Mesendoderm (in vitro differentiated cells): Measurements from ENCODE around the gene TST.

Experiments used
- DNase-seq: peaks from one replicate; pipeline ENCODE4 v3.0.0; 2013
- H2AK5ac ChIP-seq: 2 replicates; pipeline ENCODE4 v1.6.1; 2013; ENCODE audit warnings: low read length, inconsistent platforms
- H2BK120ac ChIP-seq: 2 replicates; pipeline ENCODE4 v1.6.1; 2013; ENCODE audit warnings: low read depth, mild to moderate bottlenecking, low read length, moderate library complexity, mixed read lengths
- H2BK15ac ChIP-seq: replicated peaks from 2 replicates; pipeline ENCODE4 v1.6.1; 2013; ENCODE audit warnings: low read depth, mild to moderate bottlenecking, moderate library complexity
- H2BK5ac ChIP-seq: 2 replicates; pipeline ENCODE4 v1.6.1; 2013; ENCODE audit warnings: low read length, inconsistent platforms
- H3K18ac ChIP-seq: 2 replicates; pipeline ENCODE4 v1.6.1; 2013; ENCODE audit warnings: mild to moderate bottlenecking, low read length, mixed read lengths
- H3K23ac ChIP-seq: one replicate; pipeline ENCODE4 v1.6.1; 2013; ENCODE audit warnings: low read length
- H3K27ac ChIP-seq: 2 replicates; pipeline ENCODE4 v1.5.1; 2013; ENCODE audit warnings: low read depth, mild to moderate bottlenecking, inconsistent platforms, low read length, moderate library complexity
- H3K27me3 ChIP-seq: 2 replicates; pipeline ENCODE4 v1.6.1; 2013; ENCODE audit warnings: low read length, control low read depth, mild to moderate bottlenecking, inconsistent platforms; ENCODE audit not compliant: insufficient read depth, poor library complexity
- H3K36me3 ChIP-seq: 2 replicates; pipeline ENCODE4 v1.6.1; 2013; ENCODE audit warnings: low read length, inconsistent platforms; ENCODE audit not compliant: control insufficient read depth, insufficient read depth
- H3K4ac ChIP-seq: one replicate; pipeline ENCODE4 v1.6.1; 2013; ENCODE audit warnings: low read depth, mild to moderate bottlenecking, low read length, moderate library complexity
- H3K4me1 ChIP-seq: 2 replicates; pipeline ENCODE4 v1.6.1; 2013; ENCODE audit warnings: low read depth, low read length, inconsistent platforms; ENCODE audit not compliant: control insufficient read depth
- H3K4me2 ChIP-seq: 2 replicates; pipeline ENCODE4 v1.6.1; 2013; ENCODE audit warnings: low read length
- H3K4me3 ChIP-seq: 2 replicates; pipeline ENCODE4 v1.5.1; 2013; ENCODE audit warnings: mild to moderate bottlenecking, low read length
- H3K56ac ChIP-seq: one replicate; pipeline ENCODE4 v1.6.1; 2013; ENCODE audit warnings: low read length
- H3K79me1 ChIP-seq: 2 replicates; pipeline ENCODE4 v1.6.1; 2013; ENCODE audit warnings: low read length, inconsistent platforms
- H3K79me2 ChIP-seq: 2 replicates; pipeline ENCODE4 v1.6.1; 2013; ENCODE audit warnings: mild to moderate bottlenecking, low read length; ENCODE audit not compliant: control insufficient read depth, insufficient read depth
- H3K9ac ChIP-seq: 2 replicates; pipeline ENCODE4 v1.6.1; 2013; ENCODE audit warnings: low read length, inconsistent platforms
- H4K5ac ChIP-seq: one replicate; pipeline ENCODE4 v1.6.1; 2013; ENCODE audit warnings: low read length
- H4K8ac ChIP-seq: one replicate; pipeline ENCODE4 v1.6.1; 2013; ENCODE audit warnings: low read depth, mild to moderate bottlenecking, control low read depth, low read length, moderate library complexity
- WGBS: extraction: QIAGEN DNeasy Blood & Tissue Kit; methylation state at CpG from one replicate; pipeline ENCODE4 v1.1.7; 2013; ENCODE audit warnings: low lambda C conversion rate, missing lambda C conversion rate; ENCODE audit not compliant: insufficient coverage; ENCODE audit errors: extremely low coverage; 5-methylcytosine and 5-hydroxymethylcytosine counted together

TST gene

DNA sequence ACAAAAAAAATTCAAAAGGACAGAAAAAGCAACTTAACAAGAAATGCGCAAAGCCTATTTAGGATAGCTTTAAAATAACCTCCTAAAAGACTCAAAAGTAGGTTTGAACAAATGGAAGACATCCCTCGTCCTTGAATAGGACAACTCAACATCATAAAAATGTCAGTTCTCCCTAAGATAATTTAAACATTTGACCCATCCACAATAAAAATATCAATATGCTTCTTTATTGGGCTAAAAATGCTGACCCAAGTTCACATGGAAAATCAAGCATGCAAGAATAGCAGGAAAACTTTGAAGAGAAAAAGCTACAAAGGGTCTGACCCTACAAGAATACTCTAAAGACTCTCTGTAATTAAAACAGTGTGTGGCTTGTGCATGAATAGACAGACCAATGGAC is 20.2 kb upstream of the TST start:
- DNase-seq = no peak
- no peak overlapping the region for H3K4me2 ChIP-seq
- no peak overlapping the region for H2BK15ac ChIP-seq
- H3K9ac ChIP-seq = no peak overlapping the region
- H4K8ac ChIP-seq = no peak overlapping the region
- H3K23ac ChIP-seq = no peak overlapping the region
- H3K4me1 ChIP-seq = no peaks in the 10 kb centered on the region
- no peaks in the 10 kb centered on the region for H3K79me1 ChIP-seq
- no peak overlapping the region for H2BK120ac ChIP-seq
- H3K4me3 ChIP-seq = no peak overlapping the region
- no peak overlapping the region for H3K18ac ChIP-seq
- H3K36me3 ChIP-seq = no peaks in the 10 kb centered on the region
- WGBS = no CpG with 5 or more reads among the region's 2 CpGs
- no peak overlapping the region for H3K56ac ChIP-seq
- H2AK5ac ChIP-seq = no peak overlapping the region
- H3K4ac ChIP-seq = no peak overlapping the region
- no peaks in the 10 kb centered on the region for H3K79me2 ChIP-seq
- H2BK5ac ChIP-seq = no peak overlapping the region
- H3K27ac ChIP-seq = no peak overlapping the region
- H4K5ac ChIP-seq = no peak overlapping the region
- no peaks in the 10 kb centered on the region for H3K27me3 ChIP-seq

DNA sequence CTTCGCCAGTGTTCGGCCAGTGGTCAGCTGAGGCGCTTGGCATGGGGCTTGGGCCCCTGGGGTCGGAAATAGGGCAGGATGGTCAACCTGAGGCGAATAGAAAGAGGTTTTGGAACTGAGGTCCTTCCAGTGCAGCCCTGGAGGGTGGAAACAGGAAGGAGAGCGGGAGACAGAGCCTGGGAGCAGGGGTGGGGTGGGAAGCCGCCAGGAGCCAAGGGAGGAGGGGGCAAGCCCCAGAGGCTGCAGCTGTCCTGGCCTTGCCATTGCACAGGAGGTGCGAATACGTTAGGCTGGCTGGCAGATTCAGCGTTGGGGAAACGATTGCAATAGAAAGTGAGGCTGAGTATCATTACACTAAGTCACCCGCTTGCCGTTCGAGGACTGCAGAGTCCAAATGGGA is 18.4 kb upstream of the TST start:
- no peaks in the 10 kb centered on the region for H3K36me3 ChIP-seq
- no peaks in the 10 kb centered on the region for H3K4me1 ChIP-seq
- no peak overlapping the region for H3K9ac ChIP-seq
- no peaks in the 10 kb centered on the region for H3K79me2 ChIP-seq
- no peak overlapping the region for H4K8ac ChIP-seq
- no peak overlapping the region for H3K27ac ChIP-seq
- no peaks in the 10 kb centered on the region for H3K27me3 ChIP-seq
- H2BK15ac ChIP-seq = no peak overlapping the region
- H3K4me2 ChIP-seq = no peak overlapping the region
- DNase-seq = no peak
- no peak overlapping the region for H2BK5ac ChIP-seq
- H3K56ac ChIP-seq = no peak overlapping the region
- H3K4ac ChIP-seq = no peak overlapping the region
- no peak overlapping the region for H3K18ac ChIP-seq
- H3K79me1 ChIP-seq = no peaks in the 10 kb centered on the region
- H2AK5ac ChIP-seq = no peak overlapping the region
- no peak overlapping the region for H2BK120ac ChIP-seq
- no CpG with 5 or more reads among the region's 14 CpGs for WGBS
- H4K5ac ChIP-seq = no peak overlapping the region
- H3K4me3 ChIP-seq = no peak overlapping the region
- H3K23ac ChIP-seq = no peak overlapping the region

DNA sequence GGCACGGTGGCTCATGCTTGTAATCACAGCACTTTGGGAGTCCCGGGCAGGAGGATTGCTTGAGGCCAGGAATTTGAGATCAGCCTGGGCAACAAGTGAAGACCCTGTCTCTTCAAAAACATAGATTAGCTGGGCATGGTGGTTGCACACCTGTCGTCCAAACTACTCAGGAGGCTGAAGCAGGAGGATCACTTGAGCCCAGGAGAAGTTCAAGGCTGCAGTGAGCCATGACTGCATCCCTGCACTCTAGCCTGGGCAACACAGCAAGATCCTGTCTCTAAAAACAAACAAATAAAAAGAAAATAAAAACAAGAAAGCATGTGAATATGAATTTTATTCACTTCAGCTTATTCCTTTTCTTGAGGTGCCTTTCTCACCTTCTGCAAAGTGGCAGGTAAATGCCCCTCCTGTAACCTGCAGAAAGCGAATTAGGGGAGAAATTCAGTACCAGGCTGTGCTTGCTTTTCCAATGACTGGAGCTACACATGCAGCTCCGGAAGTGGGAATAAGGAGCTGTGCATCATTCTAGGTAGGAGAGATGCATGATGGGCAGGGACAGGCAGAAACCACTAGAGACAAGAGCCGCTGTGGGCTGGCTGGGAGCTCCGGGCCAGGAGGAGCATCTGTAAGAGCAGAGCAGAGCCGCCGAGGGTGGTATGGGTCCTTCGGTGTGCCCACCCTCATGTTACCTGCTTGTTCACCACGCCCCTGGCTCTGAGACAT is 17.6 kb upstream of the TST start:
- Histone ChIP-seq H3K79me1 (no peaks in the 10 kb centered on the region), H2BK5ac (no peak overlapping the region), H4K8ac (no peak overlapping the region), H2BK120ac (no peak overlapping the region), H3K56ac (no peak overlapping the region), H3K36me3 (no peaks in the 10 kb centered on the region), H2BK15ac (no peak overlapping the region), H3K27me3 (no peaks in the 10 kb centered on the region), H3K23ac (no peak overlapping the region), H3K4ac (no peak overlapping the region), H3K27ac (no peak overlapping the region), H4K5ac (no peak overlapping the region), H3K79me2 (no peaks in the 10 kb centered on the region), H3K9ac (no peak overlapping the region), H3K4me2 (no peak overlapping the region), H2AK5ac (no peak overlapping the region), H3K18ac (no peak overlapping the region), H3K4me3 (no peak overlapping the region), H3K4me1 (no peaks in the 10 kb centered on the region)
- DNase-seq = no peak
- WGBS = no CpG with 5 or more reads among the region's 11 CpGs

- Histone ChIP-seq H3K79me1 (no peaks in the 10 kb centered on the region), H3K4ac (no peak overlapping the region), H3K23ac (no peak overlapping the region), H4K8ac (no peak overlapping the region), H4K5ac (no peak overlapping the region), H3K27me3 (no peaks in the 10 kb centered on the region), H2AK5ac (no peak overlapping the region), H3K18ac (no peak overlapping the region), H2BK15ac (no peak overlapping the region), H2BK5ac (no peak overlapping the region), H3K4me1 (no peaks in the 10 kb centered on the region), H3K4me2 (no peak overlapping the region), H3K79me2 (no peaks in the 10 kb centered on the region), H3K4me3 (no peak overlapping the region), H3K56ac (no peak overlapping the region), H3K27ac (no peak overlapping the region), H3K36me3 (peaks cover 2% of the 10 kb centered on the region), H3K9ac (no peak overlapping the region), H2BK120ac (no peak overlapping the region)
- no CpG with 5 or more reads among the region's 23 CpGs for WGBS
- no peak for DNase-seq
Observed at GRCh38 chr22:37033605-37034430, 14.6 kb upstream of the TST start.

DNA sequence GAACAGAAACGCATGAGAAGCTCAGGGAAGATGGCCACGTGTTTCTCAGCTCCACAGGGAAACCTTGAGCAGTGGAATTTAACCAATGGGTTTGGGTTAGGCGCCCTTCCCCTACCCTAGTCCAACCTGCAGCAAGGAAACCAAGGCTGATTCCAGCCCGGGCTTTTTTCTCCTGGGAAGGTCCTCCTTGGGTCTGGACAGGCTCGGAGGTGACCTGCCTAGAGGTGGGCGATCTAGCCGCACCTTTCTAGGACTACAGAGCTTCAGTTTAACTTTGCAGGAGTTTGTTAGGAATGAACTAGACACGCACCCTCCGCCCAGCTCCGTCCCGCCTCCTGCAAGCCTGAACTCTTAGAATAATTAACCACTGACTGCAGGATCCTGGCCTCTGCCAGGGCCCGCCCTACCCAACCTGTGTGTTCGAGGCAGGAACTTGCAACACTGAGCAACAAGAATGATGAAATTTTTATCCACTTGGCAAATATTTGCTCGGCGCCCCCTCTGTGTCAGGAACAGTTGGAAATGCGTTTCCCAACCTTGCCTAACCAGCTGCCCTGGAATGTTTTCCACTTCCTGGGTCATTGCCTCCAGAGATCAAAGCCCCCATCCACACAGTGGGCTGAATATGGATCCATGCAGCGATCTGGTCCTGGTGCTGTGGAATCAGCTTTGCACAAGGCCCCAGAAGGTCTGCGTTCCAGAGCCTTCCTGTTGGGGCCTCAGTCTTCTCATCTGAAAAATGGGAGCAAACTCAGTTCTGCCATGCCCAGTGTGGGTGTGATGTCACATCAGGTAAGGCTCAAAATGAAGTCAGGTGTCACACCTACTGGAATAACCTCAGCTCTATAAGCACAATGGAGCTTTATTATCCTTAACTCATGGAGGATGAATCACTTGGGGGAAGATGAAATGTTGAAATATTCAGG is 13.6 kb upstream of the TST start:
- no peaks in the 10 kb centered on the region for H3K79me2 ChIP-seq
- no peak overlapping the region for H2BK5ac ChIP-seq
- H3K36me3 ChIP-seq = peaks cover 2% of the 10 kb centered on the region
- H2BK15ac ChIP-seq = no peak overlapping the region
- no peak overlapping the region for H3K18ac ChIP-seq
- H3K4me2 ChIP-seq = no peak overlapping the region
- H4K8ac ChIP-seq = no peak overlapping the region
- DNase-seq = peak; percentile 72
- H3K4ac ChIP-seq = no peak overlapping the region
- no peak overlapping the region for H2AK5ac ChIP-seq
- no peak overlapping the region for H3K56ac ChIP-seq
- H2BK120ac ChIP-seq = no peak overlapping the region
- no peaks in the 10 kb centered on the region for H3K79me1 ChIP-seq
- H3K27ac ChIP-seq = no peak overlapping the region
- no peak overlapping the region for H3K23ac ChIP-seq
- no peaks in the 10 kb centered on the region for H3K27me3 ChIP-seq
- WGBS = no CpG with 5 or more reads among the region's 18 CpGs
- H3K4me3 ChIP-seq = no peak overlapping the region
- no peak overlapping the region for H3K9ac ChIP-seq
- no peak overlapping the region for H4K5ac ChIP-seq
- no peaks in the 10 kb centered on the region for H3K4me1 ChIP-seq
